H1 (cell line): ENCODE measurements around the gene CDC37. TPM values are rescaled to one million over a fixed set of nuclear protein-coding genes. Genes with fewer than 3 reads are reported as not detected.

Source experiments
- CTCF ChIA-PET: fragments of 300-600 bp; sonication (Branson Sonifier 250); formaldehyde crosslinking; loops from one replicate; lab custom pipeline; 2021; ENCODE audit not compliant: partially characterized antibody; lab: Charles Lee
- POLR2A ChIA-PET: fragments of 300-600 bp; sonication (Branson Sonifier 250); formaldehyde crosslinking; loops from one replicate; lab custom pipeline; 2021; ENCODE audit warnings: inconsistent platforms; ENCODE audit not compliant: partially characterized antibody; lab: Charles Lee
- DNase-seq, 2 experiments: peaks; one replicate each; pipeline versions ENCODE4 v3.0.0 to v3.0.0-alpha.2; 2010 to 2022; ENCODE audit warnings: low spot score in 2 of 2, low read depth in 1 of 2, mixed read lengths in 1 of 2
- FAIRE-seq: peaks from 2 replicates; lab custom pipeline; 2011; peaks lifted over from hg19 to GRCh38; lab: Jason Lieb, UNC
- H2AFZ ChIP-seq: 2 replicates; pipeline ENCODE4 v1.8.1; 2012; ENCODE audit warnings: low read length, inconsistent platforms
- H2AK5ac ChIP-seq: 2 replicates; pipeline ENCODE4 v1.6.1; 2013; ENCODE audit warnings: low read depth, low read length
- H2BK120ac ChIP-seq: replicated peaks from 2 replicates; pipeline ENCODE3; 2013; ENCODE audit warnings: low read depth, low read length, inconsistent platforms
- H2BK12ac ChIP-seq: 2 replicates; pipeline ENCODE4 v1.6.1; 2013; ENCODE audit warnings: low read depth, low read length
- H2BK15ac ChIP-seq: 2 replicates; pipeline ENCODE4 v1.6.1; 2013; ENCODE audit warnings: low read length
- H2BK20ac ChIP-seq: 2 replicates; pipeline ENCODE4 v1.6.1; 2013; ENCODE audit warnings: low read length
- H2BK5ac ChIP-seq: 2 replicates; pipeline ENCODE4 v1.6.1; 2013; ENCODE audit warnings: low read depth, low read length
- H3K14ac ChIP-seq: 2 replicates; pipeline ENCODE4 v1.6.1; 2013; ENCODE audit warnings: inconsistent platforms; ENCODE audit not compliant: insufficient read length
- H3K18ac ChIP-seq: 2 replicates; pipeline ENCODE4 v1.6.1; 2013; ENCODE audit warnings: low read length; ENCODE audit errors: extremely low read depth
- H3K23ac ChIP-seq: 2 replicates; pipeline ENCODE4 v1.6.1; 2013; ENCODE audit warnings: inconsistent platforms; ENCODE audit not compliant: insufficient read length
- H3K23me2 ChIP-seq: 2 replicates; pipeline ENCODE4 v1.6.1; 2013; ENCODE audit warnings: low read depth, low read length
- H3K27ac ChIP-seq: 2 replicates; pipeline ENCODE4 v1.6.1; 2011; ENCODE audit warnings: low read depth, low read length, inconsistent platforms
- H3K27me3 ChIP-seq, 4 experiments: replicated peaks in 1 of 4; 1 replicate in 1 of 4; 2 replicates in 3 of 4; pipeline versions ENCODE4 v1.6.1 to v1.8.1; 2011 to 2013; ENCODE audit warnings: low read length in 3 of 4, mild to moderate bottlenecking in 3 of 4, inconsistent platforms in 2 of 4, mixed read lengths in 2 of 4, moderate library complexity in 1 of 4; ENCODE audit not compliant: control insufficient read depth in 3 of 4, insufficient read depth in 3 of 4; ENCODE audit errors: extremely low read depth in 1 of 4
- H3K36me3 ChIP-seq, 4 experiments: 2 replicates each; pipeline versions ENCODE4 v1.6.1 to v1.8.1; 2011 to 2013; ENCODE audit warnings: mild to moderate bottlenecking in 4 of 4, low read length in 3 of 4, moderate library complexity in 2 of 4, control low read depth in 1 of 4, inconsistent platforms in 1 of 4; ENCODE audit not compliant: insufficient read depth in 4 of 4, control insufficient read depth in 2 of 4
- H3K4ac ChIP-seq: replicated peaks from 2 replicates; pipeline ENCODE3; 2013; ENCODE audit warnings: low read length, low read depth, mixed read lengths, inconsistent platforms; ENCODE audit not compliant: insufficient read length
- H3K4me1 ChIP-seq, 4 experiments: replicated peaks in 1 of 4; 1 replicate in 1 of 4; 2 replicates in 3 of 4; pipeline versions ENCODE4 v1.6.1 to v1.8.1; 2011 to 2013; ENCODE audit warnings: low read length in 3 of 4, inconsistent platforms in 2 of 4, mixed read lengths in 1 of 4; ENCODE audit not compliant: insufficient read depth in 4 of 4, control insufficient read depth in 3 of 4
- H3K4me2 ChIP-seq, 2 experiments: 2 replicates each; pipeline versions ENCODE4 v1.6.1 to v1.8.1; 2011 to 2013; ENCODE audit warnings: low read depth in 2 of 2, low read length in 2 of 2, control low read depth in 1 of 2, inconsistent platforms in 1 of 2, mild to moderate bottlenecking in 1 of 2; ENCODE audit not compliant: insufficient read depth in 1 of 2
- H3K4me3 ChIP-seq, 4 experiments: fragments of 200-600, 300-600 bp in 1 of 4; sonication (generic), shearing (Covaris generic), sonication (Bioruptor Twin) in 1 of 4; 2 replicates each; pipeline versions ENCODE4 v1.5.1 to v1.8.1; 2011 to 2016; ENCODE audit warnings: low read length in 4 of 4, low read depth in 3 of 4, control low read depth in 2 of 4, inconsistent platforms in 2 of 4, mild to moderate bottlenecking in 2 of 4, mixed read lengths in 1 of 4, moderate library complexity in 1 of 4; ENCODE audit not compliant: insufficient read depth in 2 of 4; ENCODE audit errors: extremely low read depth in 1 of 4
- H3K56ac ChIP-seq: replicated peaks from 2 replicates; pipeline ENCODE3; 2013; ENCODE audit warnings: low read depth, mild to moderate bottlenecking, mixed read lengths, low read length, inconsistent platforms; ENCODE audit not compliant: insufficient read length
- H3K79me1 ChIP-seq: 2 replicates; pipeline ENCODE4 v1.6.1; 2013; ENCODE audit warnings: low read depth, low read length, control low read depth
- H3K79me2 ChIP-seq, 2 experiments: 2 replicates each; pipeline versions ENCODE4 v1.6.1 to v1.8.1; 2012 to 2013; ENCODE audit warnings: low read length in 2 of 2, mild to moderate bottlenecking in 2 of 2, inconsistent platforms in 1 of 2; ENCODE audit not compliant: insufficient read depth in 2 of 2, control insufficient read depth in 1 of 2
- H3K9ac ChIP-seq, 4 experiments: replicated peaks in 1 of 4; 1 replicate in 1 of 4; 2 replicates in 3 of 4; pipeline versions ENCODE4 v1.6.1 to v1.8.1; 2011 to 2013; ENCODE audit warnings: low read depth in 3 of 4, low read length in 3 of 4, control low read depth in 2 of 4, mild to moderate bottlenecking in 2 of 4, moderate library complexity in 2 of 4, inconsistent platforms in 1 of 4; ENCODE audit errors: extremely low read depth in 1 of 4
- H3K9me3 ChIP-seq, 2 experiments: 2 replicates each; pipeline versions ENCODE4 v1.6.1 to v1.8.1; 2012 to 2013; ENCODE audit warnings: mild to moderate bottlenecking in 2 of 2, moderate library complexity in 2 of 2, control low read depth in 1 of 2, inconsistent platforms in 1 of 2, low read depth in 1 of 2, low read length in 1 of 2, mixed read lengths in 1 of 2; ENCODE audit not compliant: insufficient read depth in 2 of 2
- H4K20me1 ChIP-seq, 2 experiments: replicated peaks in 1 of 2; 2 replicates each; pipeline versions ENCODE3 to v1.8.1; 2011 to 2013; ENCODE audit warnings: inconsistent platforms in 2 of 2, low read length in 2 of 2, mild to moderate bottlenecking in 1 of 2; ENCODE audit not compliant: insufficient read depth in 2 of 2, control insufficient read depth in 1 of 2
- H4K5ac ChIP-seq: 2 replicates; pipeline ENCODE4 v1.6.1; 2013; ENCODE audit warnings: low read length, low read depth, mixed read lengths, inconsistent platforms; ENCODE audit not compliant: insufficient read length
- H4K8ac ChIP-seq: 2 replicates; pipeline ENCODE4 v1.8.0; 2013; ENCODE audit warnings: mild to moderate bottlenecking, moderate library complexity, low read length, inconsistent platforms; ENCODE audit not compliant: insufficient read depth; ENCODE audit errors: extremely low read depth
- H4K91ac ChIP-seq: replicated peaks from 2 replicates; pipeline ENCODE3; 2013; ENCODE audit warnings: low read length, mixed read lengths, inconsistent platforms; ENCODE audit not compliant: insufficient read length
- BACH1 ChIP-seq: IDR thresholded peaks from 2 replicates; pipeline ENCODE4 v1.6.1; 2012; ENCODE audit warnings: low read length, improper control_type of control experiment
- CBX5 ChIP-seq: fragments of 300-800, 300-1000 bp; sonication (generic); IDR thresholded peaks from 2 replicates; pipeline ENCODE4 v1.7.1; 2016; ENCODE audit warnings: antibody characterized with exemption, low read length, low read depth
- GTF2F1 ChIP-seq: IDR thresholded peaks from 2 replicates; pipeline ENCODE4 v1.6.1; 2012; ENCODE audit warnings: low read depth, low read length, improper control_type of control experiment, borderline replicate concordance
- HDAC2 ChIP-seq, 2 experiments: fragments of 300-600 bp in 1 of 2; sonication (generic) in 1 of 2; IDR thresholded peaks; 2 replicates each; pipeline ENCODE4 v1.6.1; 2011 to 2012; ENCODE audit warnings: low read depth in 2 of 2, low read length in 2 of 2, mild to moderate bottlenecking in 2 of 2, moderate library complexity in 2 of 2, borderline replicate concordance in 1 of 2, inconsistent platforms in 1 of 2
- KDM5A ChIP-seq: fragments of 200-600 bp; IDR thresholded peaks from 2 replicates; pipeline ENCODE4 v1.7.1; 2012; ENCODE audit warnings: mild to moderate bottlenecking, low read length, inconsistent platforms, mixed read lengths
- RBBP5 ChIP-seq: IDR thresholded peaks from 2 replicates; pipeline ENCODE4 v1.7.1; 2012; ENCODE audit warnings: low read depth, mild to moderate bottlenecking, inconsistent platforms, low read length, moderate library complexity, borderline replicate concordance
- RXRA ChIP-seq: IDR thresholded peaks from 2 replicates; pipeline ENCODE4 v1.6.1; 2011; ENCODE audit warnings: low read depth, mild to moderate bottlenecking, low read length, moderate library complexity; ENCODE audit not compliant: insufficient read depth
- SAP30 ChIP-seq: fragments of 300-600 bp; sonication (generic); IDR thresholded peaks from 2 replicates; pipeline ENCODE4 v1.7.1; 2012; ENCODE audit warnings: low read length, moderate library complexity, mild to moderate bottlenecking, inconsistent platforms; ENCODE audit not compliant: insufficient read depth, insufficient replicate concordance
- SIX5 ChIP-seq: IDR thresholded peaks from 2 replicates; pipeline ENCODE4 v1.6.1; 2011; ENCODE audit warnings: mild to moderate bottlenecking, low read depth, low read length
- SRF ChIP-seq: IDR thresholded peaks from 2 replicates; pipeline ENCODE4 v1.6.1; 2011; ENCODE audit warnings: mild to moderate bottlenecking, low read depth, low read length, moderate library complexity
- WGBS, 2 experiments: shearing (Covaris generic) in 1 of 2; methylation state at CpG; one replicate each; pipeline versions ENCODE4 v1.1.6 to v1.1.7; 2013 to 2015; ENCODE audit warnings: low lambda C conversion rate in 2 of 2, mixed read lengths in 2 of 2, inconsistent platforms in 1 of 2, low coverage in 1 of 2, missing lambda C conversion rate in 1 of 2; ENCODE audit not compliant: insufficient replicate concordance in 2 of 2, insufficient coverage in 1 of 2, insufficient read length in 1 of 2; ENCODE audit errors: extremely low coverage in 1 of 2, missing lambda C conversion rate in 1 of 2; 5-methylcytosine and 5-hydroxymethylcytosine counted together
- polyA plus RNA-seq, 7 experiments: library from polyadenylated mRNA; depleted of rRNA in 3 of 7; stranded (reverse) in 5 of 7; unstranded in 2 of 7; fragments of >200 nt in 5 of 7; fragments of 200-250 nt in 2 of 7; gene quantifications; 1 replicate in 5 of 7; 2 replicates in 1 of 7; 4 replicates in 1 of 7; pipeline versions ENCODE4 v1.2.1 to v1.2.3, GENCODE V29; 2011 to 2013; ENCODE audit warnings: missing spikeins in 2 of 7, mixed read lengths in 2 of 7
- total RNA-seq: library from RNA; stranded (reverse); fragmentation: NEBNext Ultra II Directional; extraction: Animal tissue kit (Norgen Biotek cat#: 25700); gene quantifications from 2 replicates; pipeline ENCODE4 v1.2.1, GENCODE V29; 2021
- TF ChIP-seq, protein P1 (sequence below): IDR thresholded peaks from 2 replicates; pipeline ENCODE4 v1.6.1; 2011; ENCODE audit warnings: low read depth, mild to moderate bottlenecking, low read length; ENCODE audit not compliant: insufficient read depth

Gene CDC37
- total and polyA plus RNA-seq, 2 of the 8 experiments (the other 6 are each of a cell fraction or from before 2014, with no cell fraction given), result 162 to 181 TPM

DNA sequence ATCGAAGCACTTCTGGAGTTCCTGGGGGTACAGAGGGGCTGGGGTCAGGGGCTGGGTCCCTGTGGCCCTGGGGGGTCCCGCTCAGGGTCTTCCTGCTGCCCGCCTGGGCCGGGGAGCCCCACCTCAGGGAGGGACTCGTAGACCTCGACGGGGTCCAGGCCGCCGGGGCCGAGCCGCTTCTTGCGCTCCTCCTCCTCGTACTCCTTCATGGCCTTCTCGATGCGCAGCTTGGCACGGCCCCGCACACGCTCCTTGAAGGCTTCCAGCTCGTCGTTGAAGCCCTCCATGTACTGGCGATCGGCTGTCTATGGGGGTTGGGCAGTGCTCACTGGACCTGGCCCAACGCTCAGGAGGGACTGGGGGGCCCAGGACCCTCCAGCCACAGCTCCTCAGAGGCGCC, 10.2 kb downstream of the CDC37 start:
- Histone ChIP-seq H3K9me3 (no peaks in the 10 kb centered on the region), H3K23me2 (no peaks in the 10 kb centered on the region), H3K4me1 (peaks cover 0 to 3% (median 0%) of the 10 kb centered on the region in 4 experiments; a peak in 1 of 7 replicates), H3K27me3 (no peaks in the 10 kb centered on the region), H2AFZ (no peak overlapping the region), H2BK5ac (no peak overlapping the region), H3K36me3 (peaks cover 0 to 44% (median 20%) of the 10 kb centered on the region in 4 experiments; a peak in 7 of 8 replicates), H3K56ac (no peak overlapping the region), H2BK12ac (no peak overlapping the region), H3K18ac (no peak overlapping the region), H4K91ac (no peak overlapping the region), H2BK20ac (no peak overlapping the region), H3K14ac (no peak overlapping the region), H3K27ac (no peak overlapping the region), H2BK15ac (no peak overlapping the region), H3K79me2 (peaks cover 0 to 11% of the 10 kb centered on the region in 2 experiments; a peak in 1 of 4 replicates), H3K9ac (no peak overlapping the region), H3K23ac (no peak overlapping the region), H3K4me2 (no peak overlapping the region), H4K5ac (no peak overlapping the region), H4K20me1 (peaks cover 12 to 18% of the 10 kb centered on the region in 2 experiments), H3K4me3 (no peak overlapping the region), H4K8ac (no peak overlapping the region), H2BK120ac (no peak overlapping the region), H3K79me1 (peaks cover 3% of the 10 kb centered on the region; the same call in 1 of the 2 replicates), H3K4ac (no peak overlapping the region), H2AK5ac (no peak overlapping the region)
- DNase-seq (no peak), FAIRE-seq (no peak)
- CTCF ChIA-PET, result interaction anchor here (1.1 to 5.5 kb wide), 7 partner anchors 11 to 133 kb away, joined by 3 to 63 read pairs (median 4); partner anchors contain the start of genes CDC37, ICAM1 and ICAM5
- POLR2A ChIA-PET, result interaction anchor here (1.8 kb wide), 1 partner anchor 123 kb away, joined by 7 read pairs; the partner anchor contains the start of gene ICAM1
- WGBS, 2 experiments, result 93% methylated on average over 12 of the region's 24 CpGs; no CpG with 5 or more reads in 1 of the 2 experiments
- TF ChIP-seq SAP30 (no peak), CBX5 (no peak), SRF (no peak), GTF2F1 (no peak), KDM5A (no peak), SIX5 (no peak), RBBP5 (no peak), BACH1 (no peak), RXRA (no peak), HDAC2 (IDR thresholded peaks at IDR 0.05; ENCODE audit: borderline replicate concordance in 1 of 2, low read depth in 2 of 2, low read length in 2 of 2) (no peak)
- TF ChIP-seq, protein P1, sequence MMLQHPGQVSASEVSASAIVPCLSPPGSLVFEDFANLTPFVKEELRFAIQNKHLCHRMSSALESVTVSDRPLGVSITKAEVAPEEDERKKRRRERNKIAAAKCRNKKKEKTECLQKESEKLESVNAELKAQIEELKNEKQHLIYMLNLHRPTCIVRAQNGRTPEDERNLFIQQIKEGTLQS, result no peak
